Measurements from ENCODE around the gene MFF. TPM values are rescaled to one million over a fixed set of nuclear protein-coding genes. Genes with fewer than 3 reads are reported as not detected.

Gene MFF
- total RNA-seq, 1 donor from 2014 or later = 159 TPM

- no peak overlapping the region for H2AFZ ChIP-seq (replicated peaks)
- no peaks in the 10 kb centered on the region for H3F3A ChIP-seq (ENCODE audit: low read depth)
- H3K27me3 Mint-ChIP-seq (ENCODE audit: insufficient read depth, low read depth) = peaks cover 7% of the 10 kb centered on the region
- TF ChIP-seq EZH2 (IDR thresholded peaks at IDR 0.05) (no peak), EZH2phosphoT487 (IDR thresholded peaks at IDR 0.05) (no peak), CTCF (IDR thresholded peaks at IDR 0.05) (no peak)
- no peak overlapping the region for H3K4me3 ChIP-seq
- DNase-seq (ENCODE audit: low spot score) = no peak
- H4K20me1 ChIP-seq (ENCODE audit: low read depth) = no peaks in the 10 kb centered on the region
- H3K27ac Mint-ChIP-seq = no peak overlapping the region
- H3K9me3 ChIP-seq (ENCODE audit: low read depth) = no peaks in the 10 kb centered on the region
- H3K9me3 Mint-ChIP-seq = peaks cover 4% of the 10 kb centered on the region
- H3K4me1 ChIP-seq = no peaks in the 10 kb centered on the region
- H3K4me3 Mint-ChIP-seq = no peak overlapping the region
- no peak overlapping the region for H3K4me2 ChIP-seq
- no peaks in the 10 kb centered on the region for H3K27me3 ChIP-seq
- H3K27ac ChIP-seq = no peak overlapping the region
- peaks cover 9% of the 10 kb centered on the region for H3K4me1 Mint-ChIP-seq
- no peaks in the 10 kb centered on the region for H3K36me3 Mint-ChIP-seq
- H3K9ac ChIP-seq = no peak overlapping the region
- H3K79me2 ChIP-seq (ENCODE audit: low read depth) = no peaks in the 10 kb centered on the region
- no peaks in the 10 kb centered on the region for H3K36me3 ChIP-seq
These were observed 79.7 kb downstream of the MFF start for GRCh38 chr2:227404585-227405271.

- H3K27ac ChIP-seq = no peak overlapping the region
- no peaks in the 10 kb centered on the region for H4K20me1 ChIP-seq (ENCODE audit: low read depth)
- no peak overlapping the region for H3K4me3 ChIP-seq
- no peaks in the 10 kb centered on the region for H3K4me1 ChIP-seq
- H3K9me3 Mint-ChIP-seq = peaks cover 4% of the 10 kb centered on the region
- H3K27ac Mint-ChIP-seq = no peak overlapping the region
- DNase-seq (ENCODE audit: low spot score) = peak; percentile 85
- no peaks in the 10 kb centered on the region for H3K36me3 ChIP-seq
- peaks cover 3% of the 10 kb centered on the region for H3K27me3 Mint-ChIP-seq (ENCODE audit: insufficient read depth, low read depth)
- no peaks in the 10 kb centered on the region for H3K79me2 ChIP-seq (ENCODE audit: low read depth)
- H3F3A ChIP-seq (ENCODE audit: low read depth) = no peaks in the 10 kb centered on the region
- H3K9me3 ChIP-seq (ENCODE audit: low read depth) = no peaks in the 10 kb centered on the region
- H3K27me3 ChIP-seq = no peaks in the 10 kb centered on the region
- no peaks in the 10 kb centered on the region for H3K36me3 Mint-ChIP-seq
- H2AFZ ChIP-seq (replicated peaks) = peak overlapping the region; percentile 43
- no peak overlapping the region for H3K4me2 ChIP-seq
- no peak overlapping the region for H3K4me3 Mint-ChIP-seq
- H3K9ac ChIP-seq = no peak overlapping the region
- peaks cover 9% of the 10 kb centered on the region for H3K4me1 Mint-ChIP-seq
- TF ChIP-seq EZH2phosphoT487 (IDR thresholded peaks at IDR 0.05) = no peak
- TF ChIP-seq CTCF (IDR thresholded peaks at IDR 0.05) = peak; percentile 74
- no peak for TF ChIP-seq EZH2 (IDR thresholded peaks at IDR 0.05)
These were observed 81.4 kb downstream of the MFF start for GRCh38 chr2:227406177-227407031.

Other genes starting within 250 kb of the MFF start
- 0.60 and 0.62 TPM in 2 replicates for gene COL4A4, start 161.0 kb upstream of the MFF start, total RNA-seq (ENCODE audit: low replicate concordance)
- gene COL4A3, start 160.6 kb upstream of the MFF start, total RNA-seq (ENCODE audit: low replicate concordance) = not detected in 2 replicates
- not detected in 2 replicates for gene TM4SF20, start 54.1 kb downstream of the MFF start, total RNA-seq (ENCODE audit: low replicate concordance)
- not detected in 2 replicates for gene SCYGR1, start 62.7 kb downstream of the MFF start, total RNA-seq (ENCODE audit: low replicate concordance)
- gene AGFG1, start 146.9 kb downstream of the MFF start, total RNA-seq (ENCODE audit: low replicate concordance) = 84.8 and 96.4 TPM in 2 replicates

All from neural progenitor cell (in vitro differentiated cells).